Mesenchymal stem cell (in vitro differentiated cells and primary cell): Measurements from ENCODE around the gene EID2B.

ENCODE experiments used
- DNase-seq: peaks from one replicate; pipeline ENCODE4 v3.0.0-alpha.2; 2013
- H2AFZ ChIP-seq: one replicate; pipeline ENCODE4 v1.6.1; 2013; ENCODE audit warnings: low read depth, mild to moderate bottlenecking, control low read depth, inconsistent platforms, low read length, moderate library complexity
- H2AK5ac ChIP-seq: 2 replicates; pipeline ENCODE4 v1.6.1; 2013; ENCODE audit warnings: low read length, moderate library complexity, mild to moderate bottlenecking, inconsistent platforms; ENCODE audit not compliant: severe bottlenecking
- H2BK120ac ChIP-seq: one replicate; pipeline ENCODE4 v1.6.1; 2013; ENCODE audit warnings: low read depth, mild to moderate bottlenecking, inconsistent platforms, low read length, moderate library complexity
- H2BK12ac ChIP-seq, 2 experiments: one replicate each; pipeline ENCODE4 v1.6.1; 2013; ENCODE audit warnings: inconsistent platforms in 2 of 2, low read length in 2 of 2, mild to moderate bottlenecking in 2 of 2, moderate library complexity in 2 of 2, control low read depth in 1 of 2
- H2BK15ac ChIP-seq: one replicate; pipeline ENCODE4 v1.6.1; 2013; ENCODE audit warnings: mild to moderate bottlenecking, low read depth, inconsistent platforms; ENCODE audit not compliant: poor library complexity, severe bottlenecking
- H2BK5ac ChIP-seq: 2 replicates; pipeline ENCODE4 v1.6.1; 2013; ENCODE audit warnings: low read depth, mild to moderate bottlenecking, low read length, control low read depth, inconsistent platforms; ENCODE audit not compliant: poor library complexity, severe bottlenecking
- H3K14ac ChIP-seq, 2 experiments: one replicate each; pipeline ENCODE4 v1.6.1; 2013; ENCODE audit warnings: inconsistent platforms in 2 of 2, low read length in 2 of 2, control low read depth in 1 of 2, mild to moderate bottlenecking in 1 of 2, moderate library complexity in 1 of 2
- H3K18ac ChIP-seq, 2 experiments: one replicate each; pipeline ENCODE4 v1.6.1; 2013; ENCODE audit warnings: inconsistent platforms in 2 of 2, low read length in 2 of 2, control low read depth in 1 of 2, low read depth in 1 of 2, mild to moderate bottlenecking in 1 of 2
- H3K23ac ChIP-seq, 2 experiments: one replicate each; pipeline ENCODE4 v1.6.1; 2013; ENCODE audit warnings: inconsistent platforms in 2 of 2, low read length in 2 of 2, mild to moderate bottlenecking in 2 of 2, moderate library complexity in 2 of 2, control low read depth in 1 of 2
- H3K27ac ChIP-seq: 2 replicates; pipeline ENCODE4 v1.5.1; 2013; ENCODE audit warnings: mild to moderate bottlenecking, moderate library complexity, low read length, control low read depth, inconsistent platforms; ENCODE audit not compliant: poor library complexity, severe bottlenecking
- H3K27me3 ChIP-seq, 2 experiments: 2 replicates each; pipeline versions ENCODE4 v1.6.1 to v1.7.0; 2013; ENCODE audit warnings: low read length in 2 of 2, mild to moderate bottlenecking in 2 of 2, moderate library complexity in 2 of 2, control low read depth in 1 of 2, inconsistent platforms in 1 of 2; ENCODE audit not compliant: control insufficient read depth in 1 of 2, insufficient read depth in 1 of 2
- H3K36me3 ChIP-seq, 2 experiments: 2 replicates each; pipeline versions ENCODE4 v1.6.1 to v1.7.0; 2013; ENCODE audit warnings: low read length in 2 of 2, control low read depth in 1 of 2, inconsistent platforms in 1 of 2, low read depth in 1 of 2, mild to moderate bottlenecking in 1 of 2; ENCODE audit not compliant: insufficient read depth in 2 of 2, control insufficient read depth in 1 of 2
- H3K4ac ChIP-seq, 2 experiments: one replicate each; pipeline ENCODE4 v1.6.1; 2013; ENCODE audit warnings: inconsistent platforms in 2 of 2, low read length in 2 of 2, mild to moderate bottlenecking in 2 of 2, moderate library complexity in 2 of 2, control low read depth in 1 of 2, low read depth in 1 of 2
- H3K4me1 ChIP-seq: 2 replicates; pipeline ENCODE4 v1.6.1; 2013; ENCODE audit warnings: low read depth, low read length, control low read depth; ENCODE audit not compliant: control insufficient read depth, insufficient read depth
- H3K4me2 ChIP-seq: 2 replicates; pipeline ENCODE4 v1.6.1; 2013; ENCODE audit warnings: low read length, mild to moderate bottlenecking, inconsistent platforms; ENCODE audit not compliant: poor library complexity, severe bottlenecking
- H3K4me3 ChIP-seq, 2 experiments: 2 replicates each; pipeline versions ENCODE4 v1.5.1 to v1.7.0; 2013; ENCODE audit warnings: low read length in 2 of 2, mild to moderate bottlenecking in 2 of 2, control low read depth in 1 of 2, low read depth in 1 of 2; ENCODE audit not compliant: insufficient read depth in 1 of 2
- H3K79me1 ChIP-seq: replicated peaks from 2 replicates; pipeline ENCODE4 v1.6.1; 2013; ENCODE audit warnings: mild to moderate bottlenecking, control low read depth, low read length, inconsistent platforms; ENCODE audit not compliant: poor library complexity, severe bottlenecking
- H3K9ac ChIP-seq: 2 replicates; pipeline ENCODE4 v1.7.0; 2013; ENCODE audit warnings: mild to moderate bottlenecking, low read length, moderate library complexity
- H3K9me3 ChIP-seq: 2 replicates; pipeline ENCODE4 v1.7.0; 2013; ENCODE audit warnings: mild to moderate bottlenecking, low read length; ENCODE audit not compliant: control insufficient read depth
- H4K8ac ChIP-seq: one replicate; pipeline ENCODE4 v1.6.1; 2013; ENCODE audit warnings: inconsistent platforms, mild to moderate bottlenecking, low read length, moderate library complexity
- H4K91ac ChIP-seq: one replicate; pipeline ENCODE4 v1.6.1; 2013; ENCODE audit warnings: mild to moderate bottlenecking, low read length, inconsistent platforms
- WGBS: methylation state at CpG from one replicate; pipeline ENCODE4 v1.1.7; 2013; ENCODE audit warnings: mixed read lengths; 5-methylcytosine and 5-hydroxymethylcytosine counted together

The EID2B gene

DNA sequence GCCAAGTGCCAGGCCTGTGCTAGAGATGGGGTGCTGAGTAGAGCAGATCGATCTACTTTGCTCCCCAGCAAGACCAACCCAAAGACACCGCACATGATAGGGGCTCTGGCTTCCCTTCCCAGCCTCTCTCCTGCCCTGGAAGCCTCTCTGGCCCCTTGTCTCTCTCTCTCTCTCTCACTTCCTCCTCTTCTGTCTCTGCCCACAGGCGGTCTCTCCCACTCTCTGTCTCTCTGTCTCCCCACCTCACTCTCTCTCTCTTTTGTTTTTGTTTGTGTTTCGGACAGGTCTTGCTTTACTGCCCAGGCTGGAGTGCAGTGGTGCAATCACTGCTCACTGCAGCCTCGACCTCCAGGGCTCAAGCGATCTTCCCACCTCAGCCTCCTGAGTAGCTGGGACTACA is 16.4 kb downstream of the EID2B start:
- no peak overlapping the region for H3K9ac ChIP-seq
- H3K9me3 ChIP-seq, result no peaks in the 10 kb centered on the region
- H3K4me2 ChIP-seq, result no peak overlapping the region
- no peak overlapping the region for H4K8ac ChIP-seq
- H2AK5ac ChIP-seq, result no peak overlapping the region
- no peaks in the 10 kb centered on the region for H3K36me3 ChIP-seq
- no peak overlapping the region for H2BK5ac ChIP-seq
- H3K4ac ChIP-seq, result no peak overlapping the region
- H3K23ac ChIP-seq, result no peak overlapping the region
- H4K91ac ChIP-seq, result no peak overlapping the region
- DNase-seq, result no peak
- peaks cover 13% of the 10 kb centered on the region for H3K4me1 ChIP-seq
- H3K18ac ChIP-seq, result no peak overlapping the region
- H3K4me3 ChIP-seq, result no peak overlapping the region
- H2AFZ ChIP-seq, result no peak overlapping the region
- WGBS, result 54% methylated on average over 6 of the region's 6 CpGs
- no peak overlapping the region for H3K14ac ChIP-seq
- H3K79me1 ChIP-seq, result no peaks in the 10 kb centered on the region
- H2BK120ac ChIP-seq, result no peak overlapping the region
- H3K27ac ChIP-seq, result no peak overlapping the region
- H2BK12ac ChIP-seq, result no peak overlapping the region
- H2BK15ac ChIP-seq, result no peak overlapping the region
- peaks cover 61 to 66% of the 10 kb centered on the region in 2 experiments for H3K27me3 ChIP-seq

DNA sequence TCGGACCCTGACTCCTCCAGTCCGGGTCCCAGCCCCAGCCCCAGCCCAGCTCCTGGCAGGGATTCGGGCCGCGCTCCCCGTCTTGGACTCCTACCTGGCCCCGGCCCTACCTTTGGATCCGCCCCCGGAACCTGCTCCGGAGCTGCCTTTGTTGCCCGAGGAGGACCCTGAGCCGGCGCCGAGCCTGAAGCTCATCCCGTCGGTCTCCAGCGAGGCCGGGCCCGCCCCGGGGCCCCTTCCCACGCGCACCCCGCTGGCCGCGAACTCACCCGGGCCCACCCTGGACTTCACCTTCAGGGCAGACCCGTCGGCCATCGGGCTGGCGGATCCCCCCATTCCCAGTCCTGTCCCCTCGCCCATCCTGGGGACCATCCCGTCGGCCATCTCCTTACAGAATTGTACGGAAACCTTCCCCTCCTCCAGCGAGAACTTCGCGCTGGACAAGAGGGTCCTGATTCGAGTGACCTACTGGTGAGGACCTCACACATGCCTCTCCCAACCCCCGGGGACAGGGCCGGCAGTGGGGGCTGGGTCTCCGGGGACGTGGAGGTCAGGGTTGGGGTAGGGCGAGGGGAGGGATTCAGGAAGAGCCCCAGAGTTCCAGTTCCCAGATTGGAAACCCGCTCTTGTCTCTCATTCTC is 17.0 kb downstream of the EID2B start:
- H3K4me3 ChIP-seq, result peak overlapping the region in 1 of 2 experiments; percentile 60
- H2AK5ac ChIP-seq, result no peak overlapping the region
- H3K27me3 ChIP-seq, result peaks cover 61 to 66% of the 10 kb centered on the region in 2 experiments
- no peak overlapping the region for H4K8ac ChIP-seq
- no peaks in the 10 kb centered on the region for H3K9me3 ChIP-seq
- H3K4ac ChIP-seq, result no peak overlapping the region
- no peaks in the 10 kb centered on the region for H3K79me1 ChIP-seq
- H3K27ac ChIP-seq, result no peak overlapping the region
- no peak overlapping the region for H2AFZ ChIP-seq
- no peaks in the 10 kb centered on the region for H3K36me3 ChIP-seq
- H3K14ac ChIP-seq, result no peak overlapping the region
- H2BK120ac ChIP-seq, result no peak overlapping the region
- H3K9ac ChIP-seq, result peak overlapping the region; percentile 15
- WGBS, result 3% methylated on average over 36 of the region's 44 CpGs
- no peak for DNase-seq
- no peak overlapping the region for H2BK15ac ChIP-seq
- no peak overlapping the region for H3K18ac ChIP-seq
- peak overlapping the region in 1 of 2 experiments; percentile 1 for H3K23ac ChIP-seq
- H4K91ac ChIP-seq, result no peak overlapping the region
- H3K4me2 ChIP-seq, result peak overlapping the region; percentile 39
- H3K4me1 ChIP-seq, result peaks cover 13% of the 10 kb centered on the region
- no peak overlapping the region for H2BK12ac ChIP-seq
- no peak overlapping the region for H2BK5ac ChIP-seq

DNA sequence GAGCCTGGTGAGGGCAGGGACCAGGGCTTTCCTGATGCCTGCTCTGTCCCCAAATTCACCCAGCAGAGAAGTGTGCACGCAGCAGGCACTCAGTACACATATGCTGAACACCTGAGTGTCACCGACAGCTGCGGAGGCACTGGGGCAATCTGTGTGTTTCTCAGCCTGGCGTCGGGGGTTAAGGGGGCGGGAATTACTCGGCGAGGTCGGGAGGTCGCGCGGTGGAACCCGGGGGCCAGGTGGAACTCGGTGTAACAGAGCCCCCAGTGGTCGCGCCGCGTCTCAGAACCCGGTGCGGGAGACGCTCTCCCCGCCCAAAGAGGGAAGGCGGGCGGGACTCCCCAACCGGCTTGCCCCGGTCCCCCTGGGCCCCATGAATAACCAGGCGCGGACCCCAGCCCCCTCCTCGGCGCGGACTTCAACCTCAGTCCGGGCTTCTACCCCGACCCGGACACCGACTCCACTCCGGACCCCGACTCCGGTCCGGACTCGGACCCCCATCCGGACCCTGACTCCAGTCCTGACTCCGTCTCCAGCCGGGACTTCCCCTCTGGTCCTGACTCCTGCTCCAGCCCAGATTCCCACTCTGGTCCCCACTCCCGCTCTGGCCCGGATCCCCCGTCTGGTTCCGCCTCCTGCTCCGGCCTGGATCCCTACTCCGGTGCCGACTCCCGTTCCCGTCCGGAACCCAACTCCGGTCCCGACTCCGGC is 17.7 kb downstream of the EID2B start, which contains the start of gene SELENOV:
TSS of gene SELENOV (plus strand) at position 300 of the 711 bp plus-strand sequence. CDS start at position 374, 74 bp downstream.
- Histone ChIP-seq H3K79me1 (no peaks in the 10 kb centered on the region), H3K27me3 (peaks cover 61 to 66% of the 10 kb centered on the region in 2 experiments), H3K4me3 (peak within 1 kb of the TSS in 1 of 2 experiments; percentile 60), H3K23ac (peak within 1 kb of the TSS in 1 of 2 experiments; percentile 34), H3K36me3 (no peaks in the 10 kb centered on the region), H3K27ac (no peak within 1 kb of the TSS), H3K18ac (peak within 1 kb of the TSS in 1 of 2 experiments; percentile 43), H3K4me1 (peaks cover 13% of the 10 kb centered on the region), H2BK12ac (no peak within 1 kb of the TSS), H2BK120ac (no peak within 1 kb of the TSS), H2BK5ac (no peak within 1 kb of the TSS), H4K91ac (no peak within 1 kb of the TSS), H3K14ac (no peak within 1 kb of the TSS), H3K9ac (peak within 1 kb of the TSS; percentile 15), H2AK5ac (no peak within 1 kb of the TSS), H3K4ac (no peak within 1 kb of the TSS), H3K4me2 (peak within 1 kb of the TSS; percentile 39), H2BK15ac (no peak within 1 kb of the TSS), H2AFZ (no peak within 1 kb of the TSS), H4K8ac (peak within 1 kb of the TSS; percentile 0), H3K9me3 (no peaks in the 10 kb centered on the region)
- under 1% methylated on average over 56 of the region's 56 CpGs for WGBS
- no peak for DNase-seq

GRCh38 chr19:39512988-39513387 is 19.7 kb downstream of the EID2B start:
- Histone ChIP-seq H2BK5ac (no peak overlapping the region), H2BK12ac (no peak overlapping the region), H3K4me3 (no peak overlapping the region), H3K79me1 (no peaks in the 10 kb centered on the region), H3K27me3 (peaks cover 61 to 70% of the 10 kb centered on the region in 2 experiments), H3K9me3 (no peaks in the 10 kb centered on the region), H3K4me1 (peaks cover 13% of the 10 kb centered on the region), H3K4ac (no peak overlapping the region), H2BK15ac (no peak overlapping the region), H3K4me2 (no peak overlapping the region), H3K23ac (no peak overlapping the region), H3K9ac (no peak overlapping the region), H2BK120ac (no peak overlapping the region), H4K91ac (no peak overlapping the region), H4K8ac (no peak overlapping the region), H2AFZ (no peak overlapping the region), H2AK5ac (no peak overlapping the region), H3K27ac (no peak overlapping the region), H3K36me3 (no peaks in the 10 kb centered on the region), H3K18ac (no peak overlapping the region), H3K14ac (no peak overlapping the region)
- no peak for DNase-seq
- WGBS, result 33% methylated on average over 1 of the region's 2 CpGs
